Measurements from ENCODE around the gene CTDSPL. TPM values are rescaled to one million over a fixed set of nuclear protein-coding genes. Genes with fewer than 3 reads are reported as not detected.

CTDSPL gene
- total RNA-seq, 2 experiments from 2014 or later = 1.3 to 2.1 TPM

GRCh38 chr3:37862219-37862902 is 681 bp downstream of the CTDSPL start:
- no peaks in the 10 kb centered on the region for H3K36me3 Mint-ChIP-seq
- DNase-seq = no peak
- POLR2A ChIA-PET = no interaction called here
- peaks cover 64% of the 10 kb centered on the region for H3K27me3 Mint-ChIP-seq
- no peaks in the 10 kb centered on the region for H3K9me3 Mint-ChIP-seq
- no peak for ATAC-seq (ENCODE audit: low read depth)
- H3K4me1 Mint-ChIP-seq = peaks cover 12% of the 10 kb centered on the region
- H3K4me3 Mint-ChIP-seq = peak overlapping the region; percentile 80
- H3K27ac Mint-ChIP-seq = no peak overlapping the region

GRCh38 chr3:37862903-37863815 is 1.5 kb downstream of the CTDSPL start:
- peaks cover 62% of the 10 kb centered on the region for H3K27me3 Mint-ChIP-seq
- no peaks in the 10 kb centered on the region for H3K9me3 Mint-ChIP-seq
- peak overlapping the region; percentile 80 for H3K4me3 Mint-ChIP-seq
- H3K27ac Mint-ChIP-seq = no peak overlapping the region
- H3K36me3 Mint-ChIP-seq = no peaks in the 10 kb centered on the region
- POLR2A ChIA-PET = no interaction called here
- H3K4me1 Mint-ChIP-seq = peaks cover 12% of the 10 kb centered on the region
- no peak for ATAC-seq (ENCODE audit: low read depth)
- no peak for DNase-seq

DNA sequence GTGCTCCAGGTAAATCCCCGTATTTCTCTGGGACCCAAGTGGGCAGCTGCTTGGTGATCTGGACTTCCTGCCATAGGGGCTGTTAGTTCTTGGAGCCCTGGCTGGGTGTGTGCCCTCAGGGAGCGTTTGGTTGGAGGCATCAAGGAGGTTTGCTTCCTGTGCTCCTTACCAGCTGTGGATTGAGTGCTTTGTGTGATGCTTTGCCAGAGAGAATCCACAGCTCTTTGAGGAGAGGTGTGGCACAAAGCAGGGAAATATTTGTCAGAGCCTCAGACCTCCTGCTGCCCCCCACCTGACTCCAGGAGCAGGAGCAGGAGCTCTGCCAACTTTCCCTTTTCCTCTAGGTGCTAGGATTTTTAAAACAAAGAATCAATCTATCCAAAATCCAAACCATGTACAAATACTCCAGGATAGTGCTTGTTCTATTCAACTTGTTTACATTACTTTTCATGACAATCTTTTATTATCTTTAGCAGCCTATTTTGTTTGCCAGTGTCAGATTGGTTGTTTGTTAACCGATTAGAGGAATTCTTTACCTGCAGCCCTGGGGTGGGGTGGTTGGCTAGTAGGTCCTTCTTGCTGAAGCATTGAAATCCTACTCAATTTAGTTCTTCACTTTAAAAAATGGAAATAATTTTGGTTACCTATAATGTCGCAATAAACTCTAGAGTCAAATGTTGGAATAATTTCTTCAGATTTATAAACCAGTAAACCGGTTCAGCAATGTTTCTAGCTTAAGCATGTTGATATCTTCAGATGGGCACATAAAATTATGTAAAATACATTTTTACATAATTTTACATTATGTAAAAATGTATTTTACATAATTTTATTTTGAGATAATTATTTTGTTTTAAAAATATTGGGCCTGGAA is 2.5 kb downstream of the CTDSPL start:
- ATAC-seq (ENCODE audit: low read depth) (no peak), DNase-seq (no peak)
- Mint-ChIP-seq H3K36me3 (no peaks in the 10 kb centered on the region), H3K9me3 (no peaks in the 10 kb centered on the region), H3K27ac (no peak overlapping the region), H3K27me3 (peaks cover 69% of the 10 kb centered on the region), H3K4me1 (peaks cover 12% of the 10 kb centered on the region), H3K4me3 (no peak overlapping the region)
- POLR2A ChIA-PET = no interaction called here

- Mint-ChIP-seq H3K4me1 (peaks cover 12% of the 10 kb centered on the region), H3K9me3 (no peaks in the 10 kb centered on the region), H3K27ac (no peak overlapping the region), H3K36me3 (no peaks in the 10 kb centered on the region), H3K4me3 (no peak overlapping the region), H3K27me3 (peaks cover 76% of the 10 kb centered on the region)
- ATAC-seq (ENCODE audit: low read depth) = no peak
- POLR2A ChIA-PET = no interaction called here
- no peak for DNase-seq
Measured at GRCh38 chr3:37864904-37865303, 3.2 kb downstream of the CTDSPL start.

- ATAC-seq (ENCODE audit: low read depth) (no peak), DNase-seq (no peak)
- Mint-ChIP-seq H3K27me3 (peaks cover 76% of the 10 kb centered on the region), H3K36me3 (peaks cover 6% of the 10 kb centered on the region), H3K4me1 (peaks cover 4% of the 10 kb centered on the region), H3K27ac (no peak overlapping the region), H3K4me3 (no peak overlapping the region), H3K9me3 (peaks cover 7% of the 10 kb centered on the region)
- POLR2A ChIA-PET = no interaction called here
Measured at GRCh38 chr3:37867144-37867543, 5.5 kb downstream of the CTDSPL start.

DNA sequence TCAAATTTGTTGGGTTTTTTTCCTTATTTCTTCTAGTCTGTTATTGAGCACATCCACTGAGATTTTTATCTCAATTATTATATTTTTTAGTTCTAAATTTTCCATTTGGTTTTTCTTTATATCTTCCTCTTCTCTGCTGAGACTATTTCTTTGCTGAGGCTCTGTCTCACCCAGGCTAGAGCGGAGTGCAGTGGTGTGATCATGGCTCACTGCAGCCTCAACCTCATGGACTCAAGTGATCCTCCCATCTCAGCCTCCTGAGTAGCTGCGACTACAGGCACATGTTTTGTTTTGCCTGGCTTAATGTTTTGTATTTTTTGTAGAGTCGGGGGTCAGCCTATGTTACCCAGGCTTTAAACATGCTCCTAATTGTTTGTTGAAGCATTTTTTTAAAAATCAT is 10.2 kb downstream of the CTDSPL start:
- POLR2A ChIA-PET = no interaction called here
- Mint-ChIP-seq H3K9me3 (peaks cover 9% of the 10 kb centered on the region), H3K27ac (no peak overlapping the region), H3K4me3 (no peak overlapping the region), H3K27me3 (peaks cover 35% of the 10 kb centered on the region), H3K36me3 (peaks cover 6% of the 10 kb centered on the region), H3K4me1 (peaks cover 8% of the 10 kb centered on the region)
- DNase-seq = no peak
- no peak for ATAC-seq (ENCODE audit: low read depth)

DNA sequence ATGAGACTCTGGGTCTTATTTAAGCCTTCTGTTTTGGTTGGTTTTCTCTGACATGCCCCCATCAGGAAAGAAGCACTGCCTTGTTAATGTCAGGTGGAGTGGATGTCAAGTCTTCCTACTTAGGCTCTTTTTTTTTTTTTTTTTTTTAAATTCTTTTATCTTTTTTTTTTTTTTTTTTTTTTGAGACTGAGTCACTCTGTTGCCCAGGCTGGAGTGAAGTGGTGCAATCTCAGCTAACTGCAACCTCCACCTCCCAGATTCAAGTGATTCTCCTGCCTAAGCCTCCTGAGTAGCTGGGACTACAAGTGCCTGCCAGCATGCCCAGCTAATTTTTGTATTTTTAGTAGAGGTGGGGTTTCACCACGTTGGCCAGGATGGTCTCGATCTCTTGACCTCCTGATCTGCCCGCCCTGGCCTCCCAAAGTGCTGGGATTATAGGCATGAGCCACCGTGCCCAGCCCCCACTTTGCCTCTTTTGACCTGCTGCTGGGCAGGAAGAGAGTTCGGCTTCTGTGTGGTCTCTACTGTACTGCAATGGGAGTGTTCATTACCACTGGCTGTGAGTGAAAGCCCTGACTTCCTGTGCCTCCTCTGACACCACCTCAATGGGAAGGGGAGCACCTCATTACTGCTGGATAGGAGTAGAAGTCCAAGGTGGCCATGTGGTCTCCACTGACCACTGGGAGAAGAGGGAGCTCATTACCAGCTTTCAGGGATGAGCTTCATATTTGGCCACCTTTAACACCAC is 10.9 kb downstream of the CTDSPL start:
- Mint-ChIP-seq H3K27ac (peak overlapping the region; percentile 23), H3K9me3 (peaks cover 12% of the 10 kb centered on the region), H3K4me1 (peaks cover 9% of the 10 kb centered on the region), H3K4me3 (peak overlapping the region; percentile 39), H3K36me3 (peaks cover 8% of the 10 kb centered on the region), H3K27me3 (peaks cover 30% of the 10 kb centered on the region)
- DNase-seq = no peak
- POLR2A ChIA-PET = no interaction called here
- ATAC-seq (ENCODE audit: low read depth) = peak; percentile 45

DNA sequence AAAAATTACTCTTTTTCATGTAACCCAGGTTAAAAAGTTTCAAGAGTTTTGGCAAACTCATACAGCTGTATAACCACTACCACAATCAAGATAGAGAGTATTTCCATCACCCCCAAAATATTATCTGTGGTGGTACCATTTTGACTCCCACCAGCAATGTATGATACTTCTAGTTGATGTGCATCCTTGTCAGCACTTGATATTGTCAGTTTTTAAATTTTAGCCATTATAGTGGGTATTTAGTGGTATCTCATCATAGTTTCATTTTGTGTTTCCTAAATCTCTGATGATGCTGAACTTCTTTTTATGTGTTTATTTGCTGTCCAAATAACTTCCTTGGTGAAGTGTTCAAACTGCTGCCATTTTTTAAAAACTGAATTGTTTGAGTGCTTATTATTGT is 14.6 kb downstream of the CTDSPL start:
- peaks cover 8% of the 10 kb centered on the region for H3K36me3 Mint-ChIP-seq
- no peak for DNase-seq
- H3K9me3 Mint-ChIP-seq = peaks cover 10% of the 10 kb centered on the region
- POLR2A ChIA-PET = no interaction called here
- H3K4me1 Mint-ChIP-seq = peaks cover 9% of the 10 kb centered on the region
- no peak overlapping the region for H3K4me3 Mint-ChIP-seq
- H3K27me3 Mint-ChIP-seq = peaks cover 3% of the 10 kb centered on the region
- no peak overlapping the region for H3K27ac Mint-ChIP-seq
- no peak for ATAC-seq (ENCODE audit: low read depth)

DNA sequence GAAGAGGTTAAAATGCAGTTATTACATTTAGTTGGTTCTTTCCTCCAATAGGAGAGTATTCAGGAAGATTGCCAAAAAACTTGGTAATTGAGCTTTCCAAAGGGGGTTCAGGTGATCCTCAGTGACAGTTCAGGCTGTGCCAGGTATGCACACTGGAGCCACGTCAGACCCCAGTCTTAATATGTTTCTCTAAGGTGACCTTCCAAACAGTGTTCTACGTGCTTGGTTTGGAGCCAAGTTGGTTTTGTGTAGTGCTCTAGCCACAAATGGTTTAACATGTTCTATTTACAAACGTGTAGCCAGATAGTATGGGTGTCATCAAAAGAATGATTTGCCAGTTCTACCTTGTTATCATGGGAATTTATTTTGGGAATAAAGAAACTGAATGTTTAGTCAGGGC is 21.0 kb downstream of the CTDSPL start:
- no peak for DNase-seq
- Mint-ChIP-seq H3K9me3 (no peaks in the 10 kb centered on the region), H3K4me3 (no peak overlapping the region), H3K4me1 (no peaks in the 10 kb centered on the region), H3K27me3 (peaks cover 22% of the 10 kb centered on the region), H3K36me3 (no peaks in the 10 kb centered on the region), H3K27ac (no peak overlapping the region)
- no peak for ATAC-seq (ENCODE audit: low read depth)
- POLR2A ChIA-PET = no interaction called here

GRCh38 chr3:37885814-37886213 is 24.1 kb downstream of the CTDSPL start:
- Mint-ChIP-seq H3K27me3 (peaks cover 20% of the 10 kb centered on the region), H3K27ac (no peak overlapping the region)
- no peak for ATAC-seq (ENCODE audit: low read depth)

GRCh38 chr3:37886395-37886794 is 24.7 kb downstream of the CTDSPL start:
- POLR2A ChIA-PET = no interaction called here
- no peaks in the 10 kb centered on the region for H3K36me3 Mint-ChIP-seq
- no peaks in the 10 kb centered on the region for H3K9me3 Mint-ChIP-seq
- no peak overlapping the region for H3K4me3 Mint-ChIP-seq
- H3K27me3 Mint-ChIP-seq = peaks cover 20% of the 10 kb centered on the region
- ATAC-seq (ENCODE audit: low read depth) (no peak), DNase-seq (no peak)
- H3K4me1 Mint-ChIP-seq = no peaks in the 10 kb centered on the region
- H3K27ac Mint-ChIP-seq = no peak overlapping the region

More at GRCh38 chr3:37885814-37886213, 24.1 kb downstream of the CTDSPL start:
- Mint-ChIP-seq H3K4me1 (no peaks in the 10 kb centered on the region), H3K36me3 (no peaks in the 10 kb centered on the region), H3K9me3 (no peaks in the 10 kb centered on the region), H3K4me3 (no peak overlapping the region)
- DNase-seq = no peak
- POLR2A ChIA-PET = no interaction called here

GRCh38 chr3:37887062-37887461 is 25.4 kb downstream of the CTDSPL start:
- ATAC-seq (ENCODE audit: low read depth) = no peak
- DNase-seq = no peak
- POLR2A ChIA-PET = no interaction called here
- Mint-ChIP-seq H3K27me3 (peaks cover 21% of the 10 kb centered on the region), H3K36me3 (no peaks in the 10 kb centered on the region), H3K9me3 (no peaks in the 10 kb centered on the region), H3K27ac (no peak overlapping the region), H3K4me1 (no peaks in the 10 kb centered on the region), H3K4me3 (no peak overlapping the region)

DNA sequence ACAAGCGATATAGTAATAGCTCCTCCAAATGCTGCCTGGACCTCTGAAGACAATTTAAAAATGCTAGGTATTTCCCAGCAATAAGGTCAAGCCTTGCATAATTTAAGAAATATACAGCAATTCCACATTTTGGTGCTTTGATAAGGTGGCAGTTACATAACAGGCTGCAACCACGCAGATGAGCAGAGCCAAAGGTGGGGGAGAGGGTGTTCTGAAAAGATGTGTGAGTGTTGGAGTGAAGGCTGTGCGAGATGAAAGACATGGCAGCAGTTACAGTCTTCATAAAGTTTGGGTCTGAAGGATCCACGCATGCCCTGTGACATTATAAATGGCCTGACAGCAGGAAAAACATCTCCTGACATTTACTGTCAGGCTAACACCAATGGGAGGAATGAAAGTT is 26.1 kb downstream of the CTDSPL start:
- H3K27ac Mint-ChIP-seq = no peak overlapping the region

More for the DNA sequence above, 26.1 kb downstream of the CTDSPL start:
- DNase-seq (no peak), ATAC-seq (ENCODE audit: low read depth) (no peak)
- H3K9me3 Mint-ChIP-seq = no peaks in the 10 kb centered on the region
- H3K36me3 Mint-ChIP-seq = no peaks in the 10 kb centered on the region
- H3K27me3 Mint-ChIP-seq = peaks cover 21% of the 10 kb centered on the region
- no peaks in the 10 kb centered on the region for H3K4me1 Mint-ChIP-seq
- POLR2A ChIA-PET = no interaction called here
- no peak overlapping the region for H3K4me3 Mint-ChIP-seq
